ENCODE data around the gene SMARCD3.

GRCh38 chr7:151274936-151275812, 26.7 kb upstream of the SMARCD3 start:
- TF ChIP-seq POLR2A (IDR thresholded peaks at IDR 0.05) (no peak), CTCF (IDR thresholded peaks at IDR 0.05) (no peak)

All from uterus (tissue), 2 donors.